HEK293 (cell line): Measurements from ENCODE around the gene FOXE3.

Experiments
- BCL11A ChIP-seq: fragments of 450-650 bp; formaldehyde crosslinking; IDR thresholded peaks from 2 replicates; pipeline ENCODE4 v1.5.1; 2016; ENCODE audit warnings: low read depth, missing biosample characterization, missing genetic modification characterization
- GFI1B ChIP-seq: fragments of 450-650 bp; formaldehyde crosslinking; IDR thresholded peaks from 2 replicates; pipeline ENCODE4 v1.5.1; 2016; ENCODE audit warnings: missing biosample characterization, missing genetic modification characterization
- GLI2 ChIP-seq: fragments of 450-650 bp; formaldehyde crosslinking; IDR thresholded peaks from 2 replicates; pipeline ENCODE4; 2017; ENCODE audit warnings: missing biosample characterization, missing genetic modification characterization, low read depth, borderline replicate concordance
- IKZF3 ChIP-seq: fragments of 450-650 bp; IDR thresholded peaks from 2 replicates; pipeline ENCODE4 v1.5.0; 2018; ENCODE audit warnings: missing biosample characterization, mild to moderate bottlenecking, missing genetic modification characterization, moderate library complexity
- KLF7 ChIP-seq: fragments of 450-650 bp; formaldehyde crosslinking; IDR thresholded peaks from 2 replicates; pipeline ENCODE4 v1.5.1; 2016; ENCODE audit warnings: missing biosample characterization, missing genetic modification characterization, borderline replicate concordance
- WT1 ChIP-seq: fragments of 450-650 bp; formaldehyde crosslinking; IDR thresholded peaks from 2 replicates; pipeline ENCODE4 v1.5.1; 2016; ENCODE audit warnings: missing biosample characterization, missing genetic modification characterization
- ZBTB48 ChIP-seq: fragments of 450-650 bp; formaldehyde crosslinking; IDR thresholded peaks from 2 replicates; pipeline ENCODE4 v1.5.1; 2016; ENCODE audit warnings: missing biosample characterization, missing genetic modification characterization
- ZBTB8A ChIP-seq: fragments of 450-650 bp; formaldehyde crosslinking; IDR thresholded peaks from 2 replicates; pipeline ENCODE4 v1.5.1; 2016; ENCODE audit warnings: missing biosample characterization, missing genetic modification characterization
- ZFP41 ChIP-seq: fragments of 450-650 bp; formaldehyde crosslinking; IDR thresholded peaks from 2 replicates; pipeline ENCODE4 v1.5.1; 2016; ENCODE audit warnings: missing biosample characterization, missing genetic modification characterization, borderline replicate concordance
- ZIC2 ChIP-seq: fragments of 450-650 bp; formaldehyde crosslinking; IDR thresholded peaks from 2 replicates; pipeline ENCODE4 v1.5.1; 2016; ENCODE audit warnings: missing biosample characterization, missing genetic modification characterization
- ZNF121 ChIP-seq: fragments of 450-650 bp; formaldehyde crosslinking; IDR thresholded peaks from 2 replicates; pipeline ENCODE4 v1.5.1; 2016; ENCODE audit warnings: missing biosample characterization, missing genetic modification characterization
- ZNF169 ChIP-seq: fragments of 450-650 bp; formaldehyde crosslinking; IDR thresholded peaks from 2 replicates; pipeline ENCODE4 v1.5.1; 2016; ENCODE audit warnings: missing biosample characterization, missing genetic modification characterization
- ZNF404 ChIP-seq: fragments of 450-650 bp; formaldehyde crosslinking; IDR thresholded peaks from 2 replicates; pipeline ENCODE4 v1.5.1; 2017; ENCODE audit warnings: missing biosample characterization, missing genetic modification characterization
- ZNF433 ChIP-seq: fragments of 450-650 bp; formaldehyde crosslinking; IDR thresholded peaks from 2 replicates; pipeline ENCODE4 v1.5.1; 2016; ENCODE audit warnings: missing biosample characterization, missing genetic modification characterization, low read depth
- ZNF48 ChIP-seq: fragments of 450-650 bp; formaldehyde crosslinking; IDR thresholded peaks from 2 replicates; pipeline ENCODE4 v1.5.1; 2016; ENCODE audit warnings: missing biosample characterization, missing genetic modification characterization
- ZNF514 ChIP-seq: fragments of 450-650 bp; formaldehyde crosslinking; IDR thresholded peaks from 2 replicates; pipeline ENCODE4 v1.5.1; 2016; ENCODE audit warnings: missing biosample characterization, missing genetic modification characterization
- ZNF561 ChIP-seq: fragments of 450-650 bp; IDR thresholded peaks from 2 replicates; pipeline ENCODE4 v1.5.1; 2018; ENCODE audit warnings: missing biosample characterization, missing genetic modification characterization, borderline replicate concordance
- ZNF629 ChIP-seq: fragments of 450-650 bp; formaldehyde crosslinking; IDR thresholded peaks from 2 replicates; pipeline ENCODE4 v1.5.1; 2017; ENCODE audit warnings: missing biosample characterization, missing genetic modification characterization
- ZNF658 ChIP-seq: fragments of 450-650 bp; formaldehyde crosslinking; IDR thresholded peaks from 2 replicates; pipeline ENCODE4; 2016; ENCODE audit warnings: missing biosample characterization, missing genetic modification characterization
- ZNF843 ChIP-seq: fragments of 450-650 bp; formaldehyde crosslinking; IDR thresholded peaks from 2 replicates; pipeline ENCODE4 v1.5.1; 2016; ENCODE audit warnings: missing biosample characterization, missing genetic modification characterization
- TF ChIP-seq, protein P1 (sequence below): fragments of 450-650 bp; formaldehyde crosslinking; conservative IDR thresholded peaks from 2 replicates; pipeline ENCODE4 v1.5.1; 2016; ENCODE audit warnings: low read depth, missing biosample characterization, missing genetic modification characterization
- TF ChIP-seq, protein P2 (sequence below): fragments of 450-650 bp; formaldehyde crosslinking; IDR thresholded peaks from 2 replicates; pipeline ENCODE4 v1.5.1; 2017; ENCODE audit warnings: missing biosample characterization, missing genetic modification characterization
- TF ChIP-seq, protein P3 (sequence below): fragments of 450-650 bp; formaldehyde crosslinking; IDR thresholded peaks from 2 replicates; pipeline ENCODE4 v1.5.1; 2016; ENCODE audit warnings: missing biosample characterization, missing genetic modification characterization
- TF ChIP-seq, protein P4 (sequence below): fragments of 450-650 bp; formaldehyde crosslinking; IDR thresholded peaks from 2 replicates; pipeline ENCODE4 v1.5.1; 2016; ENCODE audit warnings: missing biosample characterization, missing genetic modification characterization
- TF ChIP-seq, protein P5 (sequence below): fragments of 450-650 bp; formaldehyde crosslinking; IDR thresholded peaks from 2 replicates; pipeline ENCODE4 v1.5.1; 2016; ENCODE audit warnings: missing biosample characterization, missing genetic modification characterization, borderline replicate concordance
- TF ChIP-seq, protein P6 (sequence below): fragments of 450-650 bp; formaldehyde crosslinking; IDR thresholded peaks from 2 replicates; pipeline ENCODE4 v1.5.0; 2017; ENCODE audit warnings: missing biosample characterization, missing genetic modification characterization, borderline replicate concordance

The FOXE3 gene

DNA sequence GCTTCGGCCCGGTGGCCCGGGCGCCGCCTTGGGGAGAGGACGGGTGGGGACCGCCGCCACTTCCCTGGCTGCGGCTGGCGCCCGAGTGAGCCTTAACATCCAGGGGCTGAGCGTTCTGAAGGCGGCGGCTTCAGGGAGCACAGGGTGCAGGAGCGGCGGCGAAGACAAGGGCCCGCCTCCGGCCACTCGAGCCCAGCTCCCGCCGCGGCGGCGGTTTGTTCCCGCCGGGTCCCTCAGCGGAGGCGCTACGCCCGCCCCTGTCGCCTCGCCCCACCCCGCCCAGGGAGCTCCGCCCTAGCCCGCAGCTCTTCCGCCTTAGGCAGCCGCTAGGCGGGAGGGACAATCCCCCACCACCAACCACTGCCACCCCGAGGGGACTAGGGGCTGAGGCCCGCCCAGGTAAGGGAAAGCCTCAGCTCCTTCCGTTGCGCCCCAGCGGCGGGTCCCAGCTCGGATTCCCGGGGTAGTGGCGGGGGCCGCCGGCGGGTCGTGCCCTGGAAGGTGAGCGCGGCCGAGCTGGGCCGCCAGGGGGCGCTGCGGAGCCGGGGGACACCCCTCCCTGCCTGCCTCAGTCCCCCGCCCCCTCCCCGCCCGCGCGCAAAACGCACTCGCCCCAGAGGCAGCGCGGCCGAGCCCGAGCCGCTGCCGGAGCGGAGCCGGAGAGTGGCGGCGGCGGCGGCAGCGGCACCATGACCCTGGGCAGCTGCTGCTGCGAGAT is 21.5 kb downstream of the FOXE3 start, which contains the start of gene FOXD2 (continued):
- TF ChIP-seq, protein P1, sequence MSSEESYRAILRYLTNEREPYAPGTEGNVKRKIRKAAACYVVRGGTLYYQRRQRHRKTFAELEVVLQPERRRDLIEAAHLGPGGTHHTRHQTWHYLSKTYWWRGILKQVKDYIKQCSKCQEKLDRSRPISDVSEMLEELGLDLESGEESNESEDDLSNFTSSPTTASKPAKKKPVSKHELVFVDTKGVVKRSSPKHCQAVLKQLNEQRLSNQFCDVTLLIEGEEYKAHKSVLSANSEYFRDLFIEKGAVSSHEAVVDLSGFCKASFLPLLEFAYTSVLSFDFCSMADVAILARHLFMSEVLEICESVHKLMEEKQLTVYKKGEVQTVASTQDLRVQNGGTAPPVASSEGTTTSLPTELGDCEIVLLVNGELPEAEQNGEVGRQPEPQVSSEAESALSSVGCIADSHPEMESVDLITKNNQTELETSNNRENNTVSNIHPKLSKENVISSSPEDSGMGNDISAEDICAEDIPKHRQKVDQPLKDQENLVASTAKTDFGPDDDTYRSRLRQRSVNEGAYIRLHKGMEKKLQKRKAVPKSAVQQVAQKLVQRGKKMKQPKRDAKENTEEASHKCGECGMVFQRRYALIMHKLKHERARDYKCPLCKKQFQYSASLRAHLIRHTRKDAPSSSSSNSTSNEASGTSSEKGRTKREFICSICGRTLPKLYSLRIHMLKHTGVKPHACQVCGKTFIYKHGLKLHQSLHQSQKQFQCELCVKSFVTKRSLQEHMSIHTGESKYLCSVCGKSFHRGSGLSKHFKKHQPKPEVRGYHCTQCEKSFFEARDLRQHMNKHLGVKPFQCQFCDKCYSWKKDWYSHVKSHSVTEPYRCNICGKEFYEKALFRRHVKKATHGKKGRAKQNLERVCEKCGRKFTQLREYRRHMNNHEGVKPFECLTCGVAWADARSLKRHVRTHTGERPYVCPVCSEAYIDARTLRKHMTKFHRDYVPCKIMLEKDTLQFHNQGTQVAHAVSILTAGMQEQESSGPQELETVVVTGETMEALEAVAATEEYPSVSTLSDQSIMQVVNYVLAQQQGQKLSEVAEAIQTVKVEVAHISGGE (tag by site-specific recombination) = peak; percentile 64; the same call in 1 of the 2 replicates
- TF ChIP-seq ZNF433 (no peak), GLI2 (tag by site-specific recombination) (no peak), ZNF48 (tag by site-specific recombination) (no peak), ZNF514 (tag by site-specific recombination) (no peak), ZNF561 (tag by site-specific recombination) (peak; percentile 95), ZIC2 (tag by site-specific recombination) (peak; percentile 79), WT1 (0 out of 2 replicates have a peak, but pooled peaks have one; percentile 56), BCL11A (tag by site-specific recombination) (no peak), ZFP41 (tag by site-specific recombination) (no peak), ZNF629 (peak; percentile 64; the same call in 1 of the 2 replicates), KLF7 (tag by site-specific recombination) (peak; percentile 96), ZNF121 (tag by site-specific recombination) (no peak), GFI1B (tag by site-specific recombination) (no peak), ZNF404 (tag by site-specific recombination) (no peak), ZNF658 (tag by site-specific recombination) (no peak), ZNF169 (tag by site-specific recombination) (no peak), ZBTB48 (peak; percentile 95), ZBTB8A (peak; percentile 98), IKZF3 (tag by site-specific recombination) (peak; percentile 82), ZNF843 (tag by site-specific recombination) (peak; percentile 43; the same call in 1 of the 2 replicates)
- TF ChIP-seq, protein P2, sequence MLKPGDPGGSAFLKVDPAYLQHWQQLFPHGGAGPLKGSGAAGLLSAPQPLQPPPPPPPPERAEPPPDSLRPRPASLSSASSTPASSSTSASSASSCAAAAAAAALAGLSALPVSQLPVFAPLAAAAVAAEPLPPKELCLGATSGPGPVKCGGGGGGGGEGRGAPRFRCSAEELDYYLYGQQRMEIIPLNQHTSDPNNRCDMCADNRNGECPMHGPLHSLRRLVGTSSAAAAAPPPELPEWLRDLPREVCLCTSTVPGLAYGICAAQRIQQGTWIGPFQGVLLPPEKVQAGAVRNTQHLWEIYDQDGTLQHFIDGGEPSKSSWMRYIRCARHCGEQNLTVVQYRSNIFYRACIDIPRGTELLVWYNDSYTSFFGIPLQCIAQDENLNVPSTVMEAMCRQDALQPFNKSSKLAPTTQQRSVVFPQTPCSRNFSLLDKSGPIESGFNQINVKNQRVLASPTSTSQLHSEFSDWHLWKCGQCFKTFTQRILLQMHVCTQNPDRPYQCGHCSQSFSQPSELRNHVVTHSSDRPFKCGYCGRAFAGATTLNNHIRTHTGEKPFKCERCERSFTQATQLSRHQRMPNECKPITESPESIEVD (tag by site-specific recombination) = no peak
- TF ChIP-seq, protein P3, sequence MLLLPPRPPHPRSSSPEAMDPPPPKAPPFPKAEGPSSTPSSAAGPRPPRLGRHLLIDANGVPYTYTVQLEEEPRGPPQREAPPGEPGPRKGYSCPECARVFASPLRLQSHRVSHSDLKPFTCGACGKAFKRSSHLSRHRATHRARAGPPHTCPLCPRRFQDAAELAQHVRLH (tag by site-specific recombination) = no peak
- TF ChIP-seq, protein P4, sequence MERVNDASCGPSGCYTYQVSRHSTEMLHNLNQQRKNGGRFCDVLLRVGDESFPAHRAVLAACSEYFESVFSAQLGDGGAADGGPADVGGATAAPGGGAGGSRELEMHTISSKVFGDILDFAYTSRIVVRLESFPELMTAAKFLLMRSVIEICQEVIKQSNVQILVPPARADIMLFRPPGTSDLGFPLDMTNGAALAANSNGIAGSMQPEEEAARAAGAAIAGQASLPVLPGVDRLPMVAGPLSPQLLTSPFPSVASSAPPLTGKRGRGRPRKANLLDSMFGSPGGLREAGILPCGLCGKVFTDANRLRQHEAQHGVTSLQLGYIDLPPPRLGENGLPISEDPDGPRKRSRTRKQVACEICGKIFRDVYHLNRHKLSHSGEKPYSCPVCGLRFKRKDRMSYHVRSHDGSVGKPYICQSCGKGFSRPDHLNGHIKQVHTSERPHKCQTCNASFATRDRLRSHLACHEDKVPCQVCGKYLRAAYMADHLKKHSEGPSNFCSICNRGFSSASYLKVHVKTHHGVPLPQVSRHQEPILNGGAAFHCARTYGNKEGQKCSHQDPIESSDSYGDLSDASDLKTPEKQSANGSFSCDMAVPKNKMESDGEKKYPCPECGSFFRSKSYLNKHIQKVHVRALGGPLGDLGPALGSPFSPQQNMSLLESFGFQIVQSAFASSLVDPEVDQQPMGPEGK (tag by site-specific recombination) = peak; percentile 99
- TF ChIP-seq, protein P5, sequence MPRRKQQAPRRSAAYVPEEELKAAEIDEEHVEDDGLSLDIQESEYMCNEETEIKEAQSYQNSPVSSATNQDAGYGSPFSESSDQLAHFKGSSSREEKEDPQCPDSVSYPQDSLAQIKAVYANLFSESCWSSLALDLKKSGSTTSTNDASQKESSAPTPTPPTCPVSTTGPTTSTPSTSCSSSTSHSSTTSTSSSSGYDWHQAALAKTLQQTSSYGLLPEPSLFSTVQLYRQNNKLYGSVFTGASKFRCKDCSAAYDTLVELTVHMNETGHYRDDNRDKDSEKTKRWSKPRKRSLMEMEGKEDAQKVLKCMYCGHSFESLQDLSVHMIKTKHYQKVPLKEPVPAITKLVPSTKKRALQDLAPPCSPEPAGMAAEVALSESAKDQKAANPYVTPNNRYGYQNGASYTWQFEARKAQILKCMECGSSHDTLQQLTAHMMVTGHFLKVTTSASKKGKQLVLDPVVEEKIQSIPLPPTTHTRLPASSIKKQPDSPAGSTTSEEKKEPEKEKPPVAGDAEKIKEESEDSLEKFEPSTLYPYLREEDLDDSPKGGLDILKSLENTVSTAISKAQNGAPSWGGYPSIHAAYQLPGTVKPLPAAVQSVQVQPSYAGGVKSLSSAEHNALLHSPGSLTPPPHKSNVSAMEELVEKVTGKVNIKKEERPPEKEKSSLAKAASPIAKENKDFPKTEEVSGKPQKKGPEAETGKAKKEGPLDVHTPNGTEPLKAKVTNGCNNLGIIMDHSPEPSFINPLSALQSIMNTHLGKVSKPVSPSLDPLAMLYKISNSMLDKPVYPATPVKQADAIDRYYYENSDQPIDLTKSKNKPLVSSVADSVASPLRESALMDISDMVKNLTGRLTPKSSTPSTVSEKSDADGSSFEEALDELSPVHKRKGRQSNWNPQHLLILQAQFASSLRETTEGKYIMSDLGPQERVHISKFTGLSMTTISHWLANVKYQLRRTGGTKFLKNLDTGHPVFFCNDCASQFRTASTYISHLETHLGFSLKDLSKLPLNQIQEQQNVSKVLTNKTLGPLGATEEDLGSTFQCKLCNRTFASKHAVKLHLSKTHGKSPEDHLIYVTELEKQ = no peak
- TF ChIP-seq, protein P6, sequence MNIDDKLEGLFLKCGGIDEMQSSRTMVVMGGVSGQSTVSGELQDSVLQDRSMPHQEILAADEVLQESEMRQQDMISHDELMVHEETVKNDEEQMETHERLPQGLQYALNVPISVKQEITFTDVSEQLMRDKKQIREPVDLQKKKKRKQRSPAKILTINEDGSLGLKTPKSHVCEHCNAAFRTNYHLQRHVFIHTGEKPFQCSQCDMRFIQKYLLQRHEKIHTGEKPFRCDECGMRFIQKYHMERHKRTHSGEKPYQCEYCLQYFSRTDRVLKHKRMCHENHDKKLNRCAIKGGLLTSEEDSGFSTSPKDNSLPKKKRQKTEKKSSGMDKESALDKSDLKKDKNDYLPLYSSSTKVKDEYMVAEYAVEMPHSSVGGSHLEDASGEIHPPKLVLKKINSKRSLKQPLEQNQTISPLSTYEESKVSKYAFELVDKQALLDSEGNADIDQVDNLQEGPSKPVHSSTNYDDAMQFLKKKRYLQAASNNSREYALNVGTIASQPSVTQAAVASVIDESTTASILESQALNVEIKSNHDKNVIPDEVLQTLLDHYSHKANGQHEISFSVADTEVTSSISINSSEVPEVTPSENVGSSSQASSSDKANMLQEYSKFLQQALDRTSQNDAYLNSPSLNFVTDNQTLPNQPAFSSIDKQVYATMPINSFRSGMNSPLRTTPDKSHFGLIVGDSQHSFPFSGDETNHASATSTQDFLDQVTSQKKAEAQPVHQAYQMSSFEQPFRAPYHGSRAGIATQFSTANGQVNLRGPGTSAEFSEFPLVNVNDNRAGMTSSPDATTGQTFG (tag by site-specific recombination) = no peak
